NCI-H446 treated with DMSO at 0.1 percent for 48 hours (cell line): ENCODE data around the gene NLGN1.
A peak's percentile ranks its signal among the peaks of the same experiment; 100 is the strongest.
"Not testable (repeated sequence)": the region's sequence is repeated elsewhere in the genome, so short reads cannot be mapped to it uniquely, and the experiment has no call there.

Experiments used
- DNase-seq: peaks from one replicate; lab custom pipeline; 2025; lab: John Stamatoyannopoulos, UW

NLGN1 gene

DNA sequence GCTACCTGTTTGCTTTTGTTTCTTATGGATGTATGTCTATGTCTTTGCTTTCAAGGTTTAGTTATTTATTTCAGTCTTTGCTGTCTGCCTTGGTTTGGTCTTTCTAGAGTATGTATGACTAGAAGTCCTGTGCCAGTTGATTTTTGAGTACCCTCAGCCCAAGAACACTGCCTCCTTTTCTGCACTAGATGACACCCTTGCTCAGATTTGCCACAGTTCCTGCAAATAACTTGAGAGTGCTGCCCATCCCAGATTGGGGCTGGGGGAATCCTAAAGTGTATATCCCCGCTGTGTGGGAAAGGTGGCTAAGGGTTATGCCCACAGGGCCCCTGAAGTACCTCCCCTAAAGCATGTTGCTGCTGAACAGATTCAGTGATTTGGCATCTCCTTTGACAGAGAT is 32.0 kb downstream of the NLGN1 start:
- DNase-seq = no peak

GRCh38 chr3:173430576-173430975 is 33.0 kb downstream of the NLGN1 start:
- DNase-seq = no peak

- no peak for DNase-seq
Observed at GRCh38 chr3:173439004-173439403, 41.5 kb downstream of the NLGN1 start.

- no peak for DNase-seq
Observed at GRCh38 chr3:173440514-173440913, 43.0 kb downstream of the NLGN1 start.

DNA sequence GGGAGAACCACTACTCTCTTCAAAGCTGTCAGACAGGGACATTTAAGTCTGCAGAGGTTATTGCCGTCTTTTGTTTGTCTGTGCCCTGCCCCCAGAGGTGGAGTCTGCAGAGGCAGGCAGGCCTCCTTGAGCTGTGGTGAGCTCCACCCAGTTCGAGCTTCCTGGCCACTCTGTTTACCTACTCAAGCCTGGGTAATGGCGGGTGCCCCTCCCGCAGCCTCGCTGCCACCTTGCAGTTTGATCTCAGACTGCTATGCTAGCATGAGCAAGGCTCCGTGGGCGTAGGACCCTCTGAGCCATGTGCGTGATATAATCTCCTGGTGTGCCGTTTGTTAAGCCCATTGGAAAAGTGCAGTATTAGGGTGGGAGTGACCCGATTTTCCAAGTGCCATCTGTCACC is 54.0 kb downstream of the NLGN1 start:
- DNase-seq = not testable (repeated sequence)

DNA sequence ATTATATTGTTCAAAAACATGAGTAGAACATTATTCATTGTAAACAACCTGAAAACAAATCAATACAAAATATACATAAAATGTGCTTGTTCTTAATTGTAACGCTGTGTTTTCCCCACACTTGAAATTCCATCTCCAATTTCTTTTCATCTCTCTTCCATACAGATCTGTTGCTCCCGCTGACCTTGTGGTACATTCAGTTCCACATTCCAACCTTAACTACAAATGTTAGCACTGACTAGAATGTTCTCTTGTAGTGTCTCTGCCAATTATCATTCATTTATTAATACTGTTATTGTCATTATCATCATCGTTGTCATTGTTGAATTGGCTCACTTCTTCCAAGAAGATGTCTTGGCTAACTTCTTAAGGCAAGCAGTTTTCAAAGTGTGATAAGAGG is 65.7 kb downstream of the NLGN1 start:
- no peak for DNase-seq

GRCh38 chr3:173465112-173465511 is 67.6 kb downstream of the NLGN1 start:
- DNase-seq = peak; percentile 20

GRCh38 chr3:173465898-173466678 is 68.5 kb downstream of the NLGN1 start:
- DNase-seq = no peak

DNA sequence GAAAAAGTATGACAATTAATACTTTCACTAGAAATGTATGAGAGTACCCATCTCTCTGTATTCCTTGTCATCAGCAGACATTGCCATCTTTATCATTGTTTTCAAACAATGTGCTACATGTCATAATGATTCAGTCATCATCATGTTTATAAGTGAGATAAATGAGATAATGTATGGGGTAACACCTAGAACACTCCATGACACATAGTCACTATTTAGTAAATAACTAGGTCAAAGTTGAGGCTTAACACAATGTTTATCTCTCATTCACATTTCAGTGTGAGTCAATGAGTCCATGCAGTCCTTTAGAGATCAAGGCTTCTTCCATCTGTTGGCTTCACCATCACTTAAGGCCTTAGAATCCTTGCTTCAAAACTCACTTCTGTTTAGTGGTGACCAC is 70.0 kb downstream of the NLGN1 start:
- DNase-seq = no peak

- no peak for DNase-seq
Observed at GRCh38 chr3:173473237-173473636, 75.7 kb downstream of the NLGN1 start.

- no peak for DNase-seq
Observed at GRCh38 chr3:173479301-173479700, 81.8 kb downstream of the NLGN1 start.

DNA sequence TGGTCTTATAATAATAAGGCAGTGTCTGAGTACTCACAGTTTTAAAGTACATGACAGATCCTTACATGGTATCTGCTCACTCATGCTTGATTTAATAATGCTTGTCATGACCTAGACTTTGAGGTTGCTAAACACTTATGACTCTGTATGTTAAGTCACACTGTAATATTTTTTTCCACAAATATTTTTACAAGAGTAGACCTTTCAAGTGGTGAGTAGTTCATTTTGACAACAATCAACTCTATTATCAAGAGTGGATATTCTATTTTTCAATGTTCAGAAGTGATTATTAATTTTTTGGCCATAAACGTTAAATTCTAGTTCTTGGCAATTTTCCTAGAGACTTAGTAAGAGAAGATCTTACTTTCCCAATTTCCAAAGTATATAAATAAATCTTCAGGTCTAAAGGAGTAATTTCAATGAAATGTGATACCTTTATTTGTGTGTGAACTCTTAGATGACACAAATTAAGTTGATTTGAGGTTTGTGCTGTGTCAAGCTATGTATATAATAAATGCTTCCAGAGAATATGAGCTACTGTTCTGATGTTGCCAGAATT is 104.5 kb downstream of the NLGN1 start:
- DNase-seq = peak; percentile 65

DNA sequence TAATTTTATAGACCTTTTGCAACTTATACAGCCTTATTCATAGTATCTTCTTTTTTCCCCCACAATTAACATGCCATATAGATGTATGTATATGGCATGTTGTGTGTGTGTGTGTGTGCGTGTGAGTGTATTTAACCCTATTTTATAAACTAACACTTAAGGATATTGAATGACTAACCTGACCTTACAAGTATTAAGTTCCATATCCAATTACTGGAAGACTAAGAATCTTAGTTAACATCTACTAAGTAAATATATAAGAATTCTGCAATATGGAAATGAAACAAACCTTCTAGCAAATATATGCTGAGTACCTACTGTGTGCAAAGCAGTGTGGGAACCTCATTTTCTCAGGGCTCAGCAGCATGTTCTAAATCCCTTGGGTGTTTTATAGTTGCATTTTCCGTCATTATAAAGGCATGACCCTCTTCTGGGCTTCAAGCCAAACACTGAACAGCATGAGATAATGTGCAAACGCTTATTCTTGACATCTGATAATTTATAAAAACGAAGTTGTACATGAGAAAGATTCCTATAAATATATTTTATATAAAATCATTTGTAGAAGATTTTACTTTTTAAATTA is 105.5 kb downstream of the NLGN1 start:
- DNase-seq = peak; percentile 81

- DNase-seq = no peak
Observed at GRCh38 chr3:173510565-173510964, 113.0 kb downstream of the NLGN1 start.

DNA sequence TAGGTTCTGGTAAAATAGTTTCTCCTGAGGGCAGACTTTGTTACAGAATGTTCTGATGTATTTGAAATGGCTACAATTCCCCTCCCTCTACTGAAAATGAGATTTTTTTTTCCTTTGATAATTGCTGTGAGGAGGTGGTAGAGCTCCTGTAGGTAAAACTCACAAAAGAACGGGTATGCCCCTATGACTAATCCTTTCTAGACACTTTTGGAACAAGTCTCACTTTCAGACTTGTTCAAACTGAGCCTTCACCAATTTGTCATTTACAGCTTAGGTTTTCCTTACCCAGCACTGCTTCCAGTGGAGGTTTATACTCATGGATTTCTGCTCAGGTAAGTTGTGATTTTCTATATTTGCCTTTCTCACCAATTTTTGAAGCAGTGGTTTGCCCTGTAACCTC is 115.6 kb downstream of the NLGN1 start:
- DNase-seq = no peak

- DNase-seq = no peak
Observed at GRCh38 chr3:173529062-173529711, 131.6 kb downstream of the NLGN1 start.

- no peak for DNase-seq
Observed at GRCh38 chr3:173531602-173532001, 134.1 kb downstream of the NLGN1 start.

DNA sequence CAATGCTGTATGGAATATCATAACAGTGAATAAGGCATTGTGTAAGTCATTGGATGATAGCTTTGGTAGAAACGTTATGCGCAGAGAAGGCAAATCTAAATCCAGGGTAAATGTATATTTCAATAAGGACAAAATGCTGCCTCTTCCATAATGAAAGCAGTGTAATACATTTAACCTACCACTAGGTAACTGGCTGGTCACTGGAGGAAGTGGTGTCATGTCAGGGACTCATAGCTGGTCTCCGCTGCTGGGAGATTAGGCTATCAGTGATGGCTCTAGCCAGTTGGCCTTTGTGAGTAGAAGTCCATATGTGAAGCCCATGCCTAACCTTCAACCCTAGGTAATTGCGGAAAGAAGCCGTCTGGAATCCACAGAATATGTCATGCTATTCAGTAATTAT is 140.9 kb downstream of the NLGN1 start:
- DNase-seq = no peak

- not testable (repeated sequence) for DNase-seq
Observed at GRCh38 chr3:173545590-173545989, 148.0 kb downstream of the NLGN1 start.

GRCh38 chr3:173547070-173547469 is 149.5 kb downstream of the NLGN1 start:
- no peak for DNase-seq

DNA sequence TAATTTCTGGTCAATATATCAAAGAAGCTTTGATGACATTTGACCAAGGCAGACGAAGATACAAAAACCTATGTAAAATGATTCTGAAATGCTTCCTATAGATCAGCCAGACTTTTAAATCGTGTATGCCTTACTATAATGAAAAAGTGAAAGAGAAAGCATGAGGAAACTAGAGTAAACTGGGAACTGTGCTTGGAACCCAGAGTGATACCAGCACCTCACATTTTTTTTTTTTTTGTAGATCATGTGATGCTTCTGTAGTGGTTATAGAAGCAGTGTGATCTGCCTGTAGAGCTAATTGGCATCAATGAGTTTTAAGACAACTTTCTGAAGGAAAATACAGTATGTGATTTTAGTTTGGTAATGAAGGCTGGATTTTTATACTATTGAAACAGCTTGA is 150.7 kb downstream of the NLGN1 start:
- no peak for DNase-seq

DNA sequence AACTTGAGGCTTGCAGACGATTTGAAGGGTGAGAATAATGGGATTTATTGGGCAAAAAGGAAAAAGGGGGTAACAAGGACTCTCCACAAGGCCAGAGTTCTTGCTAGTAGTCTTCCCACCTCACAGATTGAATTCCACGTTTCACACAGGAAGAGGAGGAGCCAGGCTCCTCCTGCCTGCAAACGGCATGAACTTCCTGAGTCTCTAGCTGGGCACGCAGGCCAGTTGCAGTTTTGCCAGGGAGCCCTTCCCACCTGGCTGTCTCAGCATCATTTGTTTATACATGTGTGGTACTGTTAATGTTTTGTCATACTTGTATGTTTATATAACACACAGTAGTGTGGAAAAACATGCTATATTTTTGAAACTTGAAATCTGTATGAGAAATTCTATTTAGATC is 155.0 kb downstream of the NLGN1 start:
- DNase-seq = no peak
